GM12865 (cell line): ENCODE measurements around the gene ATIC.

Experiments
- DNase-seq: peaks from one replicate; pipeline ENCODE4 v3.0.0; 2010; ENCODE audit warnings: low read depth
- H3K4me3 ChIP-seq: 2 replicates; pipeline ENCODE4 v1.5.1; 2011; ENCODE audit warnings: mild to moderate bottlenecking, low read depth, low read length, control low read depth
- TF ChIP-seq, protein P1 (sequence below): IDR thresholded peaks from 2 replicates; pipeline ENCODE4 v1.5.1; 2011; ENCODE audit warnings: low read length, control low read depth, low read depth, inconsistent platforms; ENCODE audit not compliant: insufficient read depth; ENCODE audit errors: missing control alignments

ATIC gene

DNA sequence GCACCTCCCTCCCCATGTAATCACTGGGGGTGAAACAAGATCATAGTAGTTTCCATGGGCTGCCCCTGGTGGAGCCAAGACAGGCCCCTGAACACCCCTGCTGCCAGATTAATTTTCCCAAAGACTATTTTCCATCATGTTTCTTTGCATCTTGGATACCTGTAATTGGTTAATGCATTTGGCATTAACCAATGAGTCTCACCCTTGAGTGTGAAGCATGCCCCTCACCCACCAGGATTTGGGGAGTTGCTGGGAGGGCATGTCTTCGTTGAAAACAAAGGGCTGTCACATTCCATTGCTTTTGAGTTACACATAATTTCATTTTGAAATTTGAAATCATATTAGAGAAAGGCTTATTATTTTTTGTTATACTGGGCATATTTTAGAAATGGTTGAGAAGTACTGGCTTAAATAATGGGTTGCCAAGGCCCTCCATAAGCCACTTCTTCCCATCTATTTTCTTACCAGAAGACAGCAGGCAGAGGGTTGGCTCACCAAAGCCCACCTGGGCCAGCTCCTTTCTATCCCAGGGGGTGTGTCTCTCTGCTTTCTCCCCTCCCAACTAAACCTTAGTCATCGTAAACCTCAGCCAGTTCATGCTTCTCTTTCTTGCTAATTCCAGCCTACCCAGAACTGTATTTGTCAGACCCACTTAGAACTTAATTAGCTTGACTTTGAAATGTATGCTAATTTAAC, 51.8 kb downstream of the ATIC start:
- TF ChIP-seq, protein P1, sequence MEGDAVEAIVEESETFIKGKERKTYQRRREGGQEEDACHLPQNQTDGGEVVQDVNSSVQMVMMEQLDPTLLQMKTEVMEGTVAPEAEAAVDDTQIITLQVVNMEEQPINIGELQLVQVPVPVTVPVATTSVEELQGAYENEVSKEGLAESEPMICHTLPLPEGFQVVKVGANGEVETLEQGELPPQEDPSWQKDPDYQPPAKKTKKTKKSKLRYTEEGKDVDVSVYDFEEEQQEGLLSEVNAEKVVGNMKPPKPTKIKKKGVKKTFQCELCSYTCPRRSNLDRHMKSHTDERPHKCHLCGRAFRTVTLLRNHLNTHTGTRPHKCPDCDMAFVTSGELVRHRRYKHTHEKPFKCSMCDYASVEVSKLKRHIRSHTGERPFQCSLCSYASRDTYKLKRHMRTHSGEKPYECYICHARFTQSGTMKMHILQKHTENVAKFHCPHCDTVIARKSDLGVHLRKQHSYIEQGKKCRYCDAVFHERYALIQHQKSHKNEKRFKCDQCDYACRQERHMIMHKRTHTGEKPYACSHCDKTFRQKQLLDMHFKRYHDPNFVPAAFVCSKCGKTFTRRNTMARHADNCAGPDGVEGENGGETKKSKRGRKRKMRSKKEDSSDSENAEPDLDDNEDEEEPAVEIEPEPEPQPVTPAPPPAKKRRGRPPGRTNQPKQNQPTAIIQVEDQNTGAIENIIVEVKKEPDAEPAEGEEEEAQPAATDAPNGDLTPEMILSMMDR: no peak
- DNase-seq: no peak
- no peak overlapping the region for H3K4me3 ChIP-seq

- H3K4me3 ChIP-seq: no peak overlapping the region
- TF ChIP-seq, protein P1: no peak
- no peak for DNase-seq
Measured at GRCh38 chr2:215364157-215365155, 52.6 kb downstream of the ATIC start.

- H3K4me3 ChIP-seq: no peak overlapping the region
- no peak for DNase-seq
- TF ChIP-seq, protein P1: no peak
Measured at GRCh38 chr2:215365184-215365658, 53.4 kb downstream of the ATIC start.

DNA sequence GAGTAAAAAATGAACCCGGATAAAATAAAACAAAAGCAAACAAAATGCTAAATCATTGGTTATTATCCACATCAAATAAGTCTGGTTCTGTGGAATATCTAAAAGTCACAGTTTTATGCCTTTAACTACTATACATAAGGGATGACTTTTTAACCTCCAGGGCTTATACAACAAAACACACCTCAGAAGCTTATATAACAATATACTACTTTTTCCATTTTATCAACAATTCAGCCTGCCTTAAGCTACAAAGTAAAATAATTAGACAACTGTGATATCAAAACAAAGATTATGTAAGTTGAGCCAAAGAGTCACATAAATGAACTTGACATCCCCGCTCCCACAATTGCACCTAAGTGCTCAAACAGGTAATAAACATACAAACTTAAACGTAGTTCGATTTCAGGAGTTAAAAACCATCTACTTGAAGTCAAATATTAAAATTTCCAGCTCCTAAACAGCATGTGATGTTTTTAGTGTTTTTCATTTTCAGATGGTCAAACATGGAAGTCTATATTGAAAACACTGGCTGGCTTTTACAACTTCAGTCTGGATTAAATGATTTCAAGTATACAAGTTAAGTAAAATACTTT, 54.7 kb downstream of the ATIC start:
- no peak for DNase-seq
- TF ChIP-seq, protein P1: no peak
- no peak overlapping the region for H3K4me3 ChIP-seq

GRCh38 chr2:215367662-215368492, 56.0 kb downstream of the ATIC start:
- TF ChIP-seq, protein P1: no peak
- DNase-seq: no peak
- no peak overlapping the region for H3K4me3 ChIP-seq

GRCh38 chr2:215368493-215368809, 56.6 kb downstream of the ATIC start:
- no peak for DNase-seq
- TF ChIP-seq, protein P1: no peak
- H3K4me3 ChIP-seq: no peak overlapping the region
